Mesothelial cell of epicardium (in vitro differentiated cells): ENCODE data around the gene ORM1. TPM values are rescaled to one million over a fixed set of nuclear protein-coding genes. Genes with fewer than 3 reads are reported as not detected.
A peak's percentile ranks its signal among the peaks of the same experiment; 100 is the strongest.

ENCODE experiments used
- DNase-seq, 2 experiments: peaks; one replicate each; pipeline ENCODE4 v3.0.0; 2021; ENCODE audit warnings: low spot score in 2 of 2; ENCODE audit not compliant: unreplicated experiment in 2 of 2
- H3K27ac Mint-ChIP-seq: 2 replicates; pipeline ENCODE4 v1.8.0; 2021; ENCODE audit warnings: mixed read lengths
- H3K27me3 Mint-ChIP-seq: 2 replicates; pipeline ENCODE4 v1.8.0; 2021; ENCODE audit warnings: low read depth, mixed read lengths
- H3K36me3 Mint-ChIP-seq: 2 replicates; pipeline ENCODE4 v1.8.0; 2021; ENCODE audit warnings: mixed read lengths
- H3K4me1 Mint-ChIP-seq: 2 replicates; pipeline ENCODE4 v1.8.0; 2021; ENCODE audit warnings: mixed read lengths
- H3K4me3 Mint-ChIP-seq: 2 replicates; pipeline ENCODE4 v1.8.0; 2021; ENCODE audit warnings: mild to moderate bottlenecking, moderate library complexity, mixed read lengths
- H3K9me3 Mint-ChIP-seq: 2 replicates; pipeline ENCODE4 v1.8.0; 2021; ENCODE audit warnings: mixed read lengths
- total RNA-seq: library from RNA; stranded (reverse); gene quantifications from 3 replicates; pipeline ENCODE4 v1.2.1, GENCODE V29; 2021
- TF ChIP-seq, protein P1 (sequence below): fragments of 200-600 bp; sonication (generic); IDR thresholded peaks from one replicate; pipeline ENCODE4 v1.5.0; 2021; ENCODE audit warnings: antibody characterized with exemption; ENCODE audit not compliant: unreplicated experiment

ORM1 gene
- total RNA-seq, 1 donor from 2014 or later = not detected

DNA sequence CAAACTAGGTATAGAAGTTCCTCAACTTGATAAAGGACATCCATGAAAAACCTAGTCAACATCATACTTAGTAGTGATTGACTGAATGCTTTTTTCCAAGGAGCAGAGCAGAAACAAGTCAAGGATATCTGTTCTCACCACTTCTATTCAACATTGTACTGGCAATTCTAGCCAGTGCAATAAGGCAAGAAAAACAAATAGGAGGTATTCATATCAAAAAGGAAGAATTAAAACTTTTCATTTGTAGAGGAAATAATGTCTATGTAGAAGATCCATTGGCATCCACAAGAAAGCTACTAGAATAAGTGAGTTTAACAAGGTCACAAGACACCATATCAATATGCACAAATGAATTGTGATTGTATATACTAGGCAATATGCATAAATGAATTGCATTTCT, 28.2 kb upstream of the ORM1 start:
- Mint-ChIP-seq H3K9me3 (peaks cover 23% of the 10 kb centered on the region), H3K4me3 (no peak overlapping the region), H3K27ac (no peak overlapping the region), H3K27me3 (no peaks in the 10 kb centered on the region), H3K4me1 (peaks cover 4% of the 10 kb centered on the region), H3K36me3 (peaks cover 68% of the 10 kb centered on the region)
- TF ChIP-seq, protein P1, sequence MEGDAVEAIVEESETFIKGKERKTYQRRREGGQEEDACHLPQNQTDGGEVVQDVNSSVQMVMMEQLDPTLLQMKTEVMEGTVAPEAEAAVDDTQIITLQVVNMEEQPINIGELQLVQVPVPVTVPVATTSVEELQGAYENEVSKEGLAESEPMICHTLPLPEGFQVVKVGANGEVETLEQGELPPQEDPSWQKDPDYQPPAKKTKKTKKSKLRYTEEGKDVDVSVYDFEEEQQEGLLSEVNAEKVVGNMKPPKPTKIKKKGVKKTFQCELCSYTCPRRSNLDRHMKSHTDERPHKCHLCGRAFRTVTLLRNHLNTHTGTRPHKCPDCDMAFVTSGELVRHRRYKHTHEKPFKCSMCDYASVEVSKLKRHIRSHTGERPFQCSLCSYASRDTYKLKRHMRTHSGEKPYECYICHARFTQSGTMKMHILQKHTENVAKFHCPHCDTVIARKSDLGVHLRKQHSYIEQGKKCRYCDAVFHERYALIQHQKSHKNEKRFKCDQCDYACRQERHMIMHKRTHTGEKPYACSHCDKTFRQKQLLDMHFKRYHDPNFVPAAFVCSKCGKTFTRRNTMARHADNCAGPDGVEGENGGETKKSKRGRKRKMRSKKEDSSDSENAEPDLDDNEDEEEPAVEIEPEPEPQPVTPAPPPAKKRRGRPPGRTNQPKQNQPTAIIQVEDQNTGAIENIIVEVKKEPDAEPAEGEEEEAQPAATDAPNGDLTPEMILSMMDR = no peak
- DNase-seq = no peak

GRCh38 chr9:114296338-114296737, 26.6 kb upstream of the ORM1 start:
- H3K4me1 Mint-ChIP-seq = no peaks in the 10 kb centered on the region
- DNase-seq = no peak
- H3K36me3 Mint-ChIP-seq = peaks cover 73% of the 10 kb centered on the region
- no peaks in the 10 kb centered on the region for H3K27me3 Mint-ChIP-seq
- H3K4me3 Mint-ChIP-seq = no peak overlapping the region
- TF ChIP-seq, protein P1 = no peak
- peaks cover 23% of the 10 kb centered on the region for H3K9me3 Mint-ChIP-seq
- H3K27ac Mint-ChIP-seq = no peak overlapping the region

GRCh38 chr9:114299286-114300152, 23.4 kb upstream of the ORM1 start:
- H3K27me3 Mint-ChIP-seq = no peaks in the 10 kb centered on the region
- H3K4me1 Mint-ChIP-seq = no peaks in the 10 kb centered on the region
- peaks cover 59% of the 10 kb centered on the region for H3K36me3 Mint-ChIP-seq
- TF ChIP-seq, protein P1 = no peak
- DNase-seq = peak in 1 of 2 experiments; percentile 31
- peaks cover 15% of the 10 kb centered on the region for H3K9me3 Mint-ChIP-seq
- H3K4me3 Mint-ChIP-seq = no peak overlapping the region
- H3K27ac Mint-ChIP-seq = no peak overlapping the region

GRCh38 chr9:114300153-114300845, 22.6 kb upstream of the ORM1 start:
- peaks cover 7% of the 10 kb centered on the region for H3K9me3 Mint-ChIP-seq
- no peak overlapping the region for H3K27ac Mint-ChIP-seq
- DNase-seq = peak in 1 of 2 experiments; percentile 25
- H3K36me3 Mint-ChIP-seq = peaks cover 51% of the 10 kb centered on the region
- no peaks in the 10 kb centered on the region for H3K4me1 Mint-ChIP-seq
- TF ChIP-seq, protein P1 = no peak
- H3K27me3 Mint-ChIP-seq = no peaks in the 10 kb centered on the region
- no peak overlapping the region for H3K4me3 Mint-ChIP-seq

DNA sequence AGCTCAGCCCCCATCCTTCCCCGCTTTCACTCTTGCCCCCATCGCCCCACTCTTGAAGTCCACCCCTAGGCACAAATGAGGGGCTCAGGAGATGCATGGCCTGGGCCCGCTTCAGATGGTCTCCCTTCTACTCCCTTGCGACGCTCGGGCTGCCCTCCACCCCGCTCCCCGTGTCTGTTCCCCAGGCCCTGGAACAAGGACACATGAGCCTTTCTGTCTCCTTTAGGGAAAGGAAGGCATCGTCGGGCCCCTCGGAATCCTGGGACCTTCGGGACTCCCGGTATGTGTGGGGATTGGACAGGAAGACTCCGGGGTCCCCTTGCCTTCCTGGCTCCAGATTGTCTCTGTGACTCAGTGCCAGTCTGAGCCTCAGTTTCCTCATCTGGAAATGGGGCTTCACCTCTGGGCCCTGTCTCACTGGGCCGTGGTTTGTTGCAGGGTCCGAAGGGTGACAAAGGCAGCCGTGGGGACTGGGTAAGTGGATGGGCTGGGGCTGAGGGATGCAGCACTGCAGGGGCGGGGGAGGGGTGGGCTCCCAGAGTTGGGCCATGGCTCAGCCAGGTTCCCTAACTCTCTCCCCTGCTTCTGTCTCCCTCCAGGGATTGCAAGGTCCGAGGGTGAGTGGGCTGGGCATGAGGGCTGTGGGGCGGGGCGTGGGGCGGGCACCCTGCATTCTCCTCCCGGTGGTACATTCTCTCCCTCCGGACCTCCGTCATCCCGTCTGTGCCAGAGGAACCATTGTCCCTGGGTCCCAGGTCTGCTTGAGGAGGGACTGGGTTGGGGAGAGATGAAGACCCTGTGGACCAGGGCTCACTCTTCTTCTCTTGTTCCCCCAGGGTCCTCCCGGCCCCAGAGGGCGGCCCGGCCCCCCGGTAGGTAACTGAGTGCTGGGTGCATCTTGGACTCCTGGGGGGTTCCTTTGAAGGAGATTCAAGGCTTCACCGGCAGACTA, 21.8 kb upstream of the ORM1 start:
- H3K27ac Mint-ChIP-seq = no peak overlapping the region
- H3K27me3 Mint-ChIP-seq = no peaks in the 10 kb centered on the region
- no peak overlapping the region for H3K4me3 Mint-ChIP-seq
- TF ChIP-seq, protein P1 = no peak
- H3K36me3 Mint-ChIP-seq = peaks cover 43% of the 10 kb centered on the region
- peaks cover under 1% of the 10 kb centered on the region for H3K9me3 Mint-ChIP-seq
- peak in 1 of 2 experiments; percentile 33 for DNase-seq
- H3K4me1 Mint-ChIP-seq = peaks cover 4% of the 10 kb centered on the region
